Spleen (tissue), 7 donors: ENCODE data around the gene APP.

Experiments
- POLR2A ChIP-seq, 3 donors: fragments of 450-650 bp; IDR thresholded peaks; one replicate each; pipeline ENCODE4 v1.5.1; 2017; ENCODE audit warnings: antibody characterized with exemption in 3 of 3, mild to moderate bottlenecking in 1 of 3
- POLR2AphosphoS5 ChIP-seq, 3 donors: sonication (generic); formaldehyde crosslinking; IDR thresholded peaks; one replicate each; pipeline ENCODE4 v1.5.1; 2017; ENCODE audit warnings: antibody characterized with exemption in 3 of 3
- TF ChIP-seq, protein P1 (sequence below), 11 experiments: fragments of 200-600 bp in 7 of 11; fragments of 450-650 bp in 4 of 11; sonication (generic) in 4 of 11; IDR thresholded peaks in 8 of 11; conservative IDR thresholded peaks in 3 of 11; 1 replicate in 7 of 11; 2 replicates in 4 of 11; pipeline versions ENCODE4 v1.4.0 to v1.8.0; 2016 to 2021; ENCODE audit warnings: antibody characterized with exemption in 11 of 11, inconsistent platforms in 4 of 11, mild to moderate bottlenecking in 1 of 11
- donor health status: DM: no; HTN: no; CAD: no; lungs with moderate emphysema.
- donor health status: DM: no; HTN: no; CAD: no.
- donor health status: DM: no; HTN: no; CAD: no.

DNA sequence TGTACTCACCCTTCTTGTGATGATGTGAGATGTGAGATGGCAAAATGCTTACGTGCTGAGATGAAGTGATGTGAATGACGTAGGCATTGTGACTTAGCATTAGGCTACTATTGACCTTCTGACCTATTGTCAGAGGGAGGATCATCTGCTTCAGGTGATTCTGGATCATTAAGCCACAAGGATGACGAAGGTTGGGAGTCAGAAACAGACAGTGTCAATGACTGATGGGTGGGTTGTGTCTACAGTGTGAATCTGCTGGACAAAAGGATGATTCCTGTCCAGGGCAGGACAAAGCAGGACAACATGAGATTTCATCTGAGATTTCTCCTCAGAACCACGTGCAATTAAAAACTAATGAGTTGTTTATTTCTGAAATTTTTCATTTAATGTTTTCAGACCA, 306.8 kb downstream of the APP start:
- TF ChIP-seq POLR2AphosphoS5 (IDR thresholded peaks at IDR 0.05) (no peak), POLR2A (IDR thresholded peaks at IDR 0.05) (no peak)
- TF ChIP-seq, protein P1, sequence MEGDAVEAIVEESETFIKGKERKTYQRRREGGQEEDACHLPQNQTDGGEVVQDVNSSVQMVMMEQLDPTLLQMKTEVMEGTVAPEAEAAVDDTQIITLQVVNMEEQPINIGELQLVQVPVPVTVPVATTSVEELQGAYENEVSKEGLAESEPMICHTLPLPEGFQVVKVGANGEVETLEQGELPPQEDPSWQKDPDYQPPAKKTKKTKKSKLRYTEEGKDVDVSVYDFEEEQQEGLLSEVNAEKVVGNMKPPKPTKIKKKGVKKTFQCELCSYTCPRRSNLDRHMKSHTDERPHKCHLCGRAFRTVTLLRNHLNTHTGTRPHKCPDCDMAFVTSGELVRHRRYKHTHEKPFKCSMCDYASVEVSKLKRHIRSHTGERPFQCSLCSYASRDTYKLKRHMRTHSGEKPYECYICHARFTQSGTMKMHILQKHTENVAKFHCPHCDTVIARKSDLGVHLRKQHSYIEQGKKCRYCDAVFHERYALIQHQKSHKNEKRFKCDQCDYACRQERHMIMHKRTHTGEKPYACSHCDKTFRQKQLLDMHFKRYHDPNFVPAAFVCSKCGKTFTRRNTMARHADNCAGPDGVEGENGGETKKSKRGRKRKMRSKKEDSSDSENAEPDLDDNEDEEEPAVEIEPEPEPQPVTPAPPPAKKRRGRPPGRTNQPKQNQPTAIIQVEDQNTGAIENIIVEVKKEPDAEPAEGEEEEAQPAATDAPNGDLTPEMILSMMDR (IDR thresholded peaks at IDR 0.05 in 8 of 11, conservative IDR thresholded peaks at IDR 0.05 in 3 of 11): no peak
